GM12891 (cell line): ENCODE data around the gene DIDO1.

Experiments used
- POLR2A ChIP-seq: IDR thresholded peaks from 2 replicates; pipeline ENCODE4 v1.6.1; 2011; ENCODE audit warnings: low read depth, low read length, control low read depth
- POLR2AphosphoS5 ChIP-seq: IDR thresholded peaks from 2 replicates; pipeline ENCODE4 v1.6.1; 2011; ENCODE audit warnings: low read depth, low read length, control low read depth
- TAF1 ChIP-seq: IDR thresholded peaks from 2 replicates; pipeline ENCODE4 v1.6.1; 2011; ENCODE audit warnings: low read depth, low read length, control low read depth

DNA sequence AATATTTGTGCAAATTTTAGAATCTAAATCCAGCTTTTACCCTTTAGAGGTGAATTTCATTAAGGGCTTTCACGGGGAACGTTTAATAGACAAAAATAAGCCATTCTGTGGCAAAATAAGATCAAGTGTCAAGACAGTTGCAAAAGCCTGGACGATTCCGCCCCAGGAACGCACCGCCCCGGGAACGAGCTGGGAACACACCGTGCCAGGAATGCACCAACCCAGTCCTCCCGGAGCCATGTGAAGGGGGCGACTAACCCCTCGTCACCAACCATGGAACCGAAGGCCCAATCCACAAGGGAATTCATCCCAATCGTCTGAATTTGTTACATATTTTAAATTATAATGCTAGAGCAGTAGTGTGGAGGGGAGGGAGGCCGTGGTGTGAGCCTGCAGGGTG is 43.9 kb downstream of the DIDO1 start:
- no peak for TF ChIP-seq POLR2A
- TF ChIP-seq TAF1 = no peak
- no peak for TF ChIP-seq POLR2AphosphoS5
